GM20431 (cell line): ENCODE data around the gene CHRM2.

ENCODE experiments used
- in situ Hi-C: fragments of 300-500 bp; cut with MseI, MboI; formaldehyde crosslinking; loops from one replicate; pipeline ENCODE4 v1.15.0; 2020; ENCODE audit warnings: low sequenced_read_pairs; ENCODE audit not compliant: unreplicated experiment

Gene CHRM2

GRCh38 chr7:136891850-136892249 is 23.4 kb downstream of the CHRM2 start:
- in situ Hi-C loops: no loop called here

GRCh38 chr7:136894789-136895188 is 26.3 kb downstream of the CHRM2 start:
- in situ Hi-C loops: no loop called here

- in situ Hi-C loops: no loop called here
Measured at GRCh38 chr7:136897676-136898075, 29.2 kb downstream of the CHRM2 start.

GRCh38 chr7:136900005-136900404 is 31.6 kb downstream of the CHRM2 start:
- in situ Hi-C loops: no loop called here

- in situ Hi-C loops: no loop called here
Measured at GRCh38 chr7:136910771-136911170, 42.3 kb downstream of the CHRM2 start.

GRCh38 chr7:136911344-136911743 is 42.9 kb downstream of the CHRM2 start:
- in situ Hi-C loops: no loop called here

- in situ Hi-C loops: no loop called here
Measured at GRCh38 chr7:136912339-136912738, 43.9 kb downstream of the CHRM2 start.

GRCh38 chr7:136914016-136914415 is 45.6 kb downstream of the CHRM2 start:
- in situ Hi-C loops: no loop called here

- in situ Hi-C loops: no loop called here
Measured at GRCh38 chr7:136919820-136920219, 51.4 kb downstream of the CHRM2 start.

- in situ Hi-C loops: no loop called here
Measured at GRCh38 chr7:136923111-136923667, 54.7 kb downstream of the CHRM2 start.

- in situ Hi-C loops: no loop called here
Measured at GRCh38 chr7:136925044-136925443, 56.6 kb downstream of the CHRM2 start.

- in situ Hi-C loops: no loop called here
Measured at GRCh38 chr7:136925556-136925955, 57.1 kb downstream of the CHRM2 start.

GRCh38 chr7:136931169-136931867 is 62.9 kb downstream of the CHRM2 start:
- in situ Hi-C loops: no loop called here

- in situ Hi-C loops: no loop called here
Measured at GRCh38 chr7:136937436-136937835, 69.0 kb downstream of the CHRM2 start.

GRCh38 chr7:136938476-136938875 is 70.0 kb downstream of the CHRM2 start:
- in situ Hi-C loops: no loop called here

- in situ Hi-C loops: no loop called here
Measured at GRCh38 chr7:136940122-136940521, 71.7 kb downstream of the CHRM2 start.

GRCh38 chr7:136940917-136941316 is 72.5 kb downstream of the CHRM2 start:
- in situ Hi-C loops: no loop called here

GRCh38 chr7:136941816-136942215 is 73.4 kb downstream of the CHRM2 start:
- in situ Hi-C loops: no loop called here

- in situ Hi-C loops: no loop called here
Measured at GRCh38 chr7:136942401-136942800, 73.9 kb downstream of the CHRM2 start.

GRCh38 chr7:136942994-136943393 is 74.5 kb downstream of the CHRM2 start:
- in situ Hi-C loops: no loop called here

GRCh38 chr7:136947347-136947746 is 78.9 kb downstream of the CHRM2 start:
- in situ Hi-C loops: no loop called here

GRCh38 chr7:136950331-136950730 is 81.9 kb downstream of the CHRM2 start:
- in situ Hi-C loops: no loop called here
